Pulmonary artery endothelial cell (primary cell): Measurements from ENCODE around the gene TNC. TPM values are rescaled to one million over a fixed set of nuclear protein-coding genes. Genes with fewer than 3 reads are reported as not detected.

Experiments
- DNase-seq: peaks from one replicate; pipeline ENCODE4 v3.0.0-alpha.2; 2011; ENCODE audit warnings: low read depth, low spot score
- total RNA-seq: library from RNA; depleted of rRNA; stranded (reverse); fragments of >200 nt; gene quantifications from 2 replicates; pipeline ENCODE4 v1.2.3, GENCODE V29; 2014

The TNC gene
- total RNA-seq, 1 donor from 2014 or later: 0.07 TPM

- DNase-seq: no peak
These were observed 102.8 kb downstream of the TNC start for GRCh38 chr9:115015018-115015635.

- DNase-seq: no peak
These were observed 103.5 kb downstream of the TNC start for GRCh38 chr9:115014438-115014837.

GRCh38 chr9:115013998-115014397 lies 104.0 kb downstream of the TNC start:
- DNase-seq: peak; percentile 36

GRCh38 chr9:115012486-115012885 lies 105.5 kb downstream of the TNC start:
- no peak for DNase-seq

GRCh38 chr9:115010874-115011273 lies 107.1 kb downstream of the TNC start:
- no peak for DNase-seq

GRCh38 chr9:115008536-115009270 lies 109.3 kb downstream of the TNC start:
- no peak for DNase-seq

- DNase-seq: no peak
These were observed 111.3 kb downstream of the TNC start for GRCh38 chr9:115006660-115007059.

- DNase-seq: no peak
These were observed 112.6 kb downstream of the TNC start for GRCh38 chr9:115005322-115005721.

- no peak for DNase-seq
These were observed 113.4 kb downstream of the TNC start for GRCh38 chr9:115004545-115004944.

GRCh38 chr9:115002371-115003120 lies 115.4 kb downstream of the TNC start:
- DNase-seq: no peak

- DNase-seq: no peak
These were observed 117.7 kb downstream of the TNC start for GRCh38 chr9:115000217-115000639.

GRCh38 chr9:114998326-114998725 lies 119.6 kb downstream of the TNC start:
- DNase-seq: no peak

- DNase-seq: no peak
These were observed 122.2 kb downstream of the TNC start for GRCh38 chr9:114995681-114996221.

- DNase-seq: no peak
These were observed 123.2 kb downstream of the TNC start for GRCh38 chr9:114994768-114995167.

GRCh38 chr9:114991861-114992260 lies 126.1 kb downstream of the TNC start:
- DNase-seq: no peak

GRCh38 chr9:114990901-114991300 lies 127.1 kb downstream of the TNC start:
- DNase-seq: no peak

GRCh38 chr9:114989600-114990410 lies 128.2 kb downstream of the TNC start:
- no peak for DNase-seq

GRCh38 chr9:114988962-114989599 lies 128.9 kb downstream of the TNC start:
- no peak for DNase-seq

GRCh38 chr9:114987116-114987515 lies 130.8 kb downstream of the TNC start:
- no peak for DNase-seq

- no peak for DNase-seq
These were observed 131.9 kb downstream of the TNC start for GRCh38 chr9:114985959-114986501.
